ENCODE data around the gene FNTB. TPM values are rescaled to one million over a fixed set of nuclear protein-coding genes. Genes with fewer than 3 reads are reported as not detected.

The FNTB gene
- total and polyA plus RNA-seq, 9 of the 15 experiments (the other 6 are each of a cell fraction or from before 2014, with no cell fraction given): 6.9 to 23.2 (median 12.2) TPM

DNA sequence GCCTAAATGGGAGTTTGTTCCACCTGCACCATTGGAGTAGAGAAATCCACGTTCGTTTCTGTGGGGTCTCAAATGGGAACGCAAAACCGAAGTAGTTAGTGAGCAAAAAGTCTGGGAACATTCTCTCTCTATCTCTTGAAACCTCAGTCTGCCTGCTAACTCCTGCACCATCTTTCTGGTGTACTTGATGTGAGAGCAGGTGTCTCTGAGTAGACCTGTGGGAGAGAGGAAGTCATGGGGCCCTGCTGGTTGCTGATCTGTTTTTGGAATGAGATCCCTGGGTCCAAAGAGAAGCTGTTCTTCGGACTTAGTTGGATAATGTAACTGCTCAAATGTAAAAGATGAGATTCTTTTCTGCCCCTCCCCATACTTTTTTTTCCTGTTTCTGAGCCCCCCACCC lies 58.3 kb downstream of the FNTB start (continued):
- TF ChIP-seq SP1 (CRISPR knock-in tag; IDR thresholded peaks at IDR 0.05) (no peak), ZNF217 (CRISPR knock-in tag; IDR thresholded peaks at IDR 0.05) (no peak), TEAD4 (IDR thresholded peaks at IDR 0.05; ENCODE audit: low read length) (no peak), TEAD4 (CRISPR knock-in tag; IDR thresholded peaks at IDR 0.05; ENCODE audit: borderline replicate concordance) (no peak)

DNA sequence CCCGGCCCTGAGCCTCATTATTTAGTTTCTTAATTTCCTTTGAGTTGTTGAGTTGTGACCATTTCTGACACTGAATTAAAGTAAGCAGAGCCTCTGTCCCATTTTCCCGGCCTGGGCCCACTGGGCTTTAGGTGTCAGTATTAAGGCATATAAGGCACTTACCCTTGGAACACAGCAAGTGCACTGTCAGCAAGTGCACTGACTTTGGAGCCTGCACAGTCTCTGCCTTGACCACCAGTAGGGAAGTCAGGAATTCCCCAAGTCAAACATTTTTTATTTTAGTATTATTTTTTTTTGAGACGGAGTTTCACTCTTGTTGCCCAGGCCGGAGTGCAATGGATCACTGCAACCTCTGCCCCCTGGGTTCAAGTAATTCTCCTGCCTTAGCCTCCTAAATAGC lies 59.0 kb downstream of the FNTB start:
- Histone ChIP-seq H3K4me3 (no peak overlapping the region), H3K4me1 (replicated peaks in 1 of 2; ENCODE audit: control insufficient read depth in 2 of 2, insufficient read depth in 2 of 2, low read length in 2 of 2) (peaks cover 19 to 42% of the 10 kb centered on the region in 2 experiments), H3K27ac (ENCODE audit: extremely low read depth, low read depth, low read length) (no peak overlapping the region), H3K36me3 (ENCODE audit: control insufficient read depth, insufficient read depth, low read length) (peaks cover 34% of the 10 kb centered on the region; the same call in 2 of the 3 replicates), H3K27me3 (ENCODE audit: control insufficient read depth in 2 of 2, insufficient read depth in 2 of 2, low read length in 2 of 2) (no peaks in the 10 kb centered on the region), H3K4me2 (ENCODE audit: insufficient read depth, low read length) (no peak overlapping the region), H2AFZ (ENCODE audit: low read depth, low read length) (no peak overlapping the region), H3K79me2 (ENCODE audit: control insufficient read depth, insufficient read depth, low read length) (no peaks in the 10 kb centered on the region), H3K9ac (ENCODE audit: insufficient read depth in 1 of 2, low read depth in 2 of 2, low read length in 2 of 2) (no peak overlapping the region), H4K20me1 (replicated peaks; ENCODE audit: control insufficient read depth, insufficient read depth, low read length) (no peaks in the 10 kb centered on the region), H3K9me1 (ENCODE audit: control insufficient read depth, insufficient read depth, low read length) (no peaks in the 10 kb centered on the region), H3K9me3 (replicated peaks; ENCODE audit: control insufficient read depth, insufficient read depth, low read depth, low read length) (no peaks in the 10 kb centered on the region)
- 86% methylated on average over 4 of the region's 4 CpGs for WGBS (ENCODE audit: insufficient coverage, low coverage, missing lambda C conversion rate)
- in situ Hi-C loops (cut with MboI) (no loop called here), intact Hi-C loops (cut with micrococcal nuclease) (no loop called here)
- ATAC-seq (no peak), DNase-seq (ENCODE audit: extremely low read depth in 1 of 4, low spot score in 3 of 4) (no peak), FAIRE-seq (no peak)
- ChIA-PET POLR2A (interaction anchor here (1.9 kb wide), 1 partner anchor 10 kb away, joined by 10 read pairs; no protein-coding TSS in a partner anchor), CTCF (ENCODE audit: low intra/inter-chr PET ratio) (no interaction called here)
- BruUV-seq (replicated peaks): no TSS peak
- no peak for TF ChIP-seq ZNF766 (CRISPR knock-in tag; conservative IDR thresholded peaks at IDR 0.05)
- TF ChIP-seq, protein P1, sequence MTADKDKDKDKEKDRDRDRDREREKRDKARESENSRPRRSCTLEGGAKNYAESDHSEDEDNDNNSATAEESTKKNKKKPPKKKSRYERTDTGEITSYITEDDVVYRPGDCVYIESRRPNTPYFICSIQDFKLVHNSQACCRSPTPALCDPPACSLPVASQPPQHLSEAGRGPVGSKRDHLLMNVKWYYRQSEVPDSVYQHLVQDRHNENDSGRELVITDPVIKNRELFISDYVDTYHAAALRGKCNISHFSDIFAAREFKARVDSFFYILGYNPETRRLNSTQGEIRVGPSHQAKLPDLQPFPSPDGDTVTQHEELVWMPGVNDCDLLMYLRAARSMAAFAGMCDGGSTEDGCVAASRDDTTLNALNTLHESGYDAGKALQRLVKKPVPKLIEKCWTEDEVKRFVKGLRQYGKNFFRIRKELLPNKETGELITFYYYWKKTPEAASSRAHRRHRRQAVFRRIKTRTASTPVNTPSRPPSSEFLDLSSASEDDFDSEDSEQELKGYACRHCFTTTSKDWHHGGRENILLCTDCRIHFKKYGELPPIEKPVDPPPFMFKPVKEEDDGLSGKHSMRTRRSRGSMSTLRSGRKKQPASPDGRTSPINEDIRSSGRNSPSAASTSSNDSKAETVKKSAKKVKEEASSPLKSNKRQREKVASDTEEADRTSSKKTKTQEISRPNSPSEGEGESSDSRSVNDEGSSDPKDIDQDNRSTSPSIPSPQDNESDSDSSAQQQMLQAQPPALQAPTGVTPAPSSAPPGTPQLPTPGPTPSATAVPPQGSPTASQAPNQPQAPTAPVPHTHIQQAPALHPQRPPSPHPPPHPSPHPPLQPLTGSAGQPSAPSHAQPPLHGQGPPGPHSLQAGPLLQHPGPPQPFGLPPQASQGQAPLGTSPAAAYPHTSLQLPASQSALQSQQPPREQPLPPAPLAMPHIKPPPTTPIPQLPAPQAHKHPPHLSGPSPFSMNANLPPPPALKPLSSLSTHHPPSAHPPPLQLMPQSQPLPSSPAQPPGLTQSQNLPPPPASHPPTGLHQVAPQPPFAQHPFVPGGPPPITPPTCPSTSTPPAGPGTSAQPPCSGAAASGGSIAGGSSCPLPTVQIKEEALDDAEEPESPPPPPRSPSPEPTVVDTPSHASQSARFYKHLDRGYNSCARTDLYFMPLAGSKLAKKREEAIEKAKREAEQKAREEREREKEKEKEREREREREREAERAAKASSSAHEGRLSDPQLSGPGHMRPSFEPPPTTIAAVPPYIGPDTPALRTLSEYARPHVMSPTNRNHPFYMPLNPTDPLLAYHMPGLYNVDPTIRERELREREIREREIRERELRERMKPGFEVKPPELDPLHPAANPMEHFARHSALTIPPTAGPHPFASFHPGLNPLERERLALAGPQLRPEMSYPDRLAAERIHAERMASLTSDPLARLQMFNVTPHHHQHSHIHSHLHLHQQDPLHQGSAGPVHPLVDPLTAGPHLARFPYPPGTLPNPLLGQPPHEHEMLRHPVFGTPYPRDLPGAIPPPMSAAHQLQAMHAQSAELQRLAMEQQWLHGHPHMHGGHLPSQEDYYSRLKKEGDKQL (CRISPR knock-in tag; IDR thresholded peaks at IDR 0.05; ENCODE audit: borderline replicate concordance): no peak
- TF ChIP-seq, protein P2, sequence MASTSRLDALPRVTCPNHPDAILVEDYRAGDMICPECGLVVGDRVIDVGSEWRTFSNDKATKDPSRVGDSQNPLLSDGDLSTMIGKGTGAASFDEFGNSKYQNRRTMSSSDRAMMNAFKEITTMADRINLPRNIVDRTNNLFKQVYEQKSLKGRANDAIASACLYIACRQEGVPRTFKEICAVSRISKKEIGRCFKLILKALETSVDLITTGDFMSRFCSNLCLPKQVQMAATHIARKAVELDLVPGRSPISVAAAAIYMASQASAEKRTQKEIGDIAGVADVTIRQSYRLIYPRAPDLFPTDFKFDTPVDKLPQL (IDR thresholded peaks at IDR 0.05; ENCODE audit: extremely low read depth, insufficient read length): no peak
- TF ChIP-seq, protein P3, sequence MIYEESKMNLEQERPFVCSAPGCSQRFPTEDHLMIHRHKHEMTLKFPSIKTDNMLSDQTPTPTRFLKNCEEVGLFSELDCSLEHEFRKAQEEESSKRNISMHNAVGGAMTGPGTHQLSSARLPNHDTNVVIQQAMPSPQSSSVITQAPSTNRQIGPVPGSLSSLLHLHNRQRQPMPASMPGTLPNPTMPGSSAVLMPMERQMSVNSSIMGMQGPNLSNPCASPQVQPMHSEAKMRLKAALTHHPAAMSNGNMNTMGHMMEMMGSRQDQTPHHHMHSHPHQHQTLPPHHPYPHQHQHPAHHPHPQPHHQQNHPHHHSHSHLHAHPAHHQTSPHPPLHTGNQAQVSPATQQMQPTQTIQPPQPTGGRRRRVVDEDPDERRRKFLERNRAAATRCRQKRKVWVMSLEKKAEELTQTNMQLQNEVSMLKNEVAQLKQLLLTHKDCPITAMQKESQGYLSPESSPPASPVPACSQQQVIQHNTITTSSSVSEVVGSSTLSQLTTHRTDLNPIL (CRISPR knock-in tag; IDR thresholded peaks at IDR 0.05): no peak
- no peak for TF ChIP-seq ZNF695 (CRISPR knock-in tag; IDR thresholded peaks at IDR 0.05)
- TF ChIP-seq STAT5A (IDR thresholded peaks at IDR 0.05; ENCODE audit: borderline replicate concordance, low read length): no peak
- TF ChIP-seq FOSL1 (tag; conservative IDR thresholded peaks at IDR 0.05): no peak
- TF ChIP-seq TRIM28 (IDR thresholded peaks at IDR 0.05): no peak
- TF ChIP-seq SNRNP70 (optimal IDR thresholded peaks at IDR 0.05; ENCODE audit: low read depth, low read length): no peak
- TF ChIP-seq, protein P4, sequence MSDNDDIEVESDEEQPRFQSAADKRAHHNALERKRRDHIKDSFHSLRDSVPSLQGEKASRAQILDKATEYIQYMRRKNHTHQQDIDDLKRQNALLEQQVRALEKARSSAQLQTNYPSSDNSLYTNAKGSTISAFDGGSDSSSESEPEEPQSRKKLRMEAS (CRISPR knock-in tag; IDR thresholded peaks at IDR 0.05): no peak
- TF ChIP-seq SRSF7 (optimal IDR thresholded peaks at IDR 0.05; ENCODE audit: low read depth, low read length): no peak

Measured in K562 (cell line).